HG03097 (cell line): ENCODE measurements around the gene GPC5.
"Not testable (repeated sequence)": the region's sequence is repeated elsewhere in the genome, so short reads cannot be mapped to it uniquely, and the experiment has no call there.

ENCODE experiments used
- ATAC-seq: cut with Tn5 transposase; IDR thresholded peaks from one replicate; pipeline ENCODE4 v1.9.1; 2021; ENCODE audit not compliant: unreplicated experiment, low FRiP score

The GPC5 gene

GRCh38 chr13:92483894-92484293 lies 1085.5 kb downstream of the GPC5 start:
- no peak for ATAC-seq

- ATAC-seq: no peak
Measured at GRCh38 chr13:92487238-92487637, 1088.8 kb downstream of the GPC5 start.

GRCh38 chr13:92488249-92488852 lies 1089.9 kb downstream of the GPC5 start:
- ATAC-seq: no peak

- no peak for ATAC-seq
Measured at GRCh38 chr13:92491839-92492238, 1093.4 kb downstream of the GPC5 start.

DNA sequence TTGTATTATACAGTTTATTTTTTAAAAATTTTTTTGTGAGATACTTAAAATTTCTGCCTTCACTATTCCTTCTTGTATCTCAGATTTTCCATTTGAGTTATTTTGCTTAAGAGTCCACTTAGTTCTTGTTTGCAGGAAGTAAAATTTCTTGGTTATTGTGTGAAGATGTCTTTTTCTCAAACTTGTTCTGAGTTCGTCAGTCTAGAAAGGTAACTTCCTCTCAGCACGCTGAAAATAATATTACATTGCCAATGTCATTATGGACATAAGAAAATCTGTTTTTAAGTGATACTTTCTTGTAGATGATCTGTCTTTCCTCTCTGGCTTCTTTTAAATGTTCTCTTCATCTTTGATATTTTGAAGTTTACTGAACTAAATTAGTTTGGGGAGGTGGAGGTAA lies 1096.5 kb downstream of the GPC5 start:
- no peak for ATAC-seq

DNA sequence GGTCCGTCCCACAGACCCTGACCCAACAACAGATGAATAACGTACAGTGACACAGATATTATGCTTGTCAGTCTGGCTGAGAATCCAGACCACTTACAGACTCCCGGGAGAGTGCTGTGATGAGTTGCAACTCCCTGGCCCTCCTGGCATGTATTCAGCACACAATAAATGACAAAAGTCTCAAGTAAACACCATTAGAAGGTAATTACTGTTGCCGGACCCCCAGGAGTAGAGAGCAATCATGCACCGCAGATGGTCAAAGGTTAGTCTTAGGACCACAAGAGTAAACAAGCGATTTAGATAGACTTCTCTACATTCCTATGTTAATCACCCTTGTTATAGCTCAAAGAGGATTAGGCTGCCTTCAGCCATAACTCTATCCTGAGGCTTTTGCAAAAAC lies 1101.8 kb downstream of the GPC5 start:
- no peak for ATAC-seq

DNA sequence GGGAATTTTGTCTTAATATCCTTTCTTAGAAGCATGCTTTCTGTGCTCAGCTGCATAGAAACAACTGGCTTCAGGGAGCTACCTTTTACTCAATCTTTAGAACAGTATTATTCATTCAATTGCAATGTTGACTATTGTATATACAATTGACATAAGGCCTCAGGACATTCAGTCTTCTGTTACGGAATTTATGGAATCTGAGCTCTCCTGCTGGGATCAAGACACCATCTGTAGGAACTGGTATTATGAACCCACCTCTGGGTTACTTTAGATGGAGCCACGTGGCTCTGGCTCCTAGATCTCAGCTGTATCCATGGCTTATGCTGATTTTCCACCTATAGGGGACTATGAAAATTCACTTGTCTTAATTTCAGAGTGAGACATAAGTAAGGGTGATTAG lies 1112.0 kb downstream of the GPC5 start:
- ATAC-seq: no peak

GRCh38 chr13:92512852-92513251 lies 1114.4 kb downstream of the GPC5 start:
- ATAC-seq: no peak

- no peak for ATAC-seq
Measured at GRCh38 chr13:92513672-92514071, 1115.3 kb downstream of the GPC5 start.

GRCh38 chr13:92514420-92515125 lies 1116.2 kb downstream of the GPC5 start:
- ATAC-seq: no peak

GRCh38 chr13:92516878-92517277 lies 1118.5 kb downstream of the GPC5 start:
- not testable (repeated sequence) for ATAC-seq

- not testable (repeated sequence) for ATAC-seq
Measured at GRCh38 chr13:92518622-92519021, 1120.2 kb downstream of the GPC5 start.

DNA sequence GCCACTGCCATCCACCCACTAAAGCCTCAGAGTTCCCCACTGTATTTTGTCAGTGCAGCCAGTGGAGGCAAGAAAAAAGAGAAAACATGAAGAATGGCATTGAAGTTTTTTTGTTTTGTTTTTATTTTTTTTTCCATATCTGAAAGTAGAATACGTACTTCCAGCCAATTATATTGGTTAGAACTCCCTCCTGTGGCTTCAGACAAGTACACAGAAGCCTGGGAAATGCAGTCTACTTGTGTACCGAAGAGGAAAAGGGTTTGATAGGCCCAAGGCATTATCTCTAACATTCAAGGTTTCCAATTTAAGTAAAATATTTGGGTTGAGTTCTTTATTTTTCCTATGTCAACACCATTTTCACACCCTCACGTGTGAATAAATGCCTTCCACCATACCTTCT lies 1131.9 kb downstream of the GPC5 start:
- ATAC-seq: no peak

DNA sequence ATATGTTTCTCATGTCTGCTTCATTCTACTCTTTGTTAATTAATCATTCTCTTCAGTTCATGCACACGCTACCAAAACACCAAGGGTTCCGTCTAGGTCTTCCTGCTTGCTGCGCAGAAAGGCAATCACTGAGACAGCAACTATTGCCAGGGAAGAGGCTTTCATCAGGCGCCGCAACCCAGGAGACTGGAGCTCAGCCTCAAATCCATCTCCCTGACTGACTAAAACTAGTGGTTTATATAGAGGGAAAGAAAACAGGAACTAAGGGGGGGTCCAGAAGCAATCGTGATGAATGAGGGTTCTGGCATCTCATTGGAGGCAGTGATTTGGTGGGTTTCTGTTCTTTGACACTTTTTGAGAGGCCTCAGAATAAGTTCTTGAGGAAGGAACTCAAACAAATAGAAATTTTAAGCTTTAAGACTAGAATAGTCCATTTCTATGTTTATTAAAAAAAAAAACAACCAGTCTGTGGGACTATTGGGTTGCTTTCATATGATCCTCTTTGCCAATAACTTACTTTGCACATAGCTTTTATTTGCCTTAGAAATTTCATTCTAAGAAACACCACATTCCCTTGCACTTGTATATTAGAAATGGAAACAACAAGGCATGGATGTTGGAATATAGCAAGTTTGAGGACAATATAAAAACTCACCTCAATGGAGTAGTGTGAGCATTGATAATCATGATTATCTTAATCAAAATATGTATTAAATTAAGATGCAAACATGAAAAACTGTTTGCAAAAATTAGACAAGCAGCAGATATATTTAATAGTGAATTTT lies 1137.0 kb downstream of the GPC5 start:
- no peak for ATAC-seq

GRCh38 chr13:92537471-92537870 lies 1139.0 kb downstream of the GPC5 start:
- ATAC-seq: no peak

DNA sequence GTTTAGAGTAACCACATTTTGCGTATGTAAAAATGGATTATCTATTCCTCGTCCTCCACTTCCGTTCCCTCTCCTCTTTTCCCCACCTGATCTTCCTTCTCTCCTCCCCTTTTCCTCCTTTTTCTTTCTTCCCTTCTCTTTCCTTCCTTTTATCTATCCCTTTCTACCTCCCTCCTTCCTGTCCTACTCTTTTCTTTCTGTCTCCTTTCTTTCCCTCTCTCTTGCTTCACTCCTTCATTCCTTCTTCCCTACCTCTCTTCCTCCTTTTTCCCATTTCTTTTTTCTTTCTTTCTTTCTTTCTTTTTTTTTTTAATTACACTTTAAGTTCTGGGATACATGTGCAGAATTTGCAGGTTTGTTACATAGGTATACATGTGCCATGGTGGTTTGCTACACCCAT lies 1139.7 kb downstream of the GPC5 start:
- no peak for ATAC-seq

DNA sequence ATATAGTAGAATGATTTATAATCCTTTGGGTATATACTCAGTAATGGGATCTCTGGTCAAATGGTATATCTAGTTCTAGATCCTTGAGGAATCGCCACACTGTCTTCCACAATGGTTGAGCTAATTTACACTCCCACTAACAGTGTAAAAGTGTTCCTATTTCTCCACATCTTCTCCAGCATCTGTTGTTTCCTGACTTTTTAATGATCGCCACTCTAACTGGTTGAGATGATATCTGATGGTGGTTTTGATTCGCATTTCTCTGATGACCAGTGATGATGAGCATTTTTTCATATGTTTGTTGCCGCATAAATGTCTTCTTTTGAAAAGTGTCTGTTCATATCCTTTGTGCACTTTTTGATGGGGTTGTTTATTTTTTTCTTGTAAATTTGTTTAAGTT lies 1140.7 kb downstream of the GPC5 start:
- ATAC-seq: not testable (repeated sequence)

GRCh38 chr13:92547266-92547665 lies 1148.8 kb downstream of the GPC5 start:
- no peak for ATAC-seq

- ATAC-seq: no peak
Measured at GRCh38 chr13:92549276-92549675, 1150.9 kb downstream of the GPC5 start.

GRCh38 chr13:92553470-92554114 lies 1155.2 kb downstream of the GPC5 start:
- no peak for ATAC-seq

GRCh38 chr13:92560883-92561282 lies 1162.5 kb downstream of the GPC5 start:
- ATAC-seq: no peak
